ENCODE measurements around the gene HAS3.

HAS3 gene

GRCh38 chr16:69094501-69094900, 11.0 kb upstream of the HAS3 start:
- DNase-seq = no peak

DNA sequence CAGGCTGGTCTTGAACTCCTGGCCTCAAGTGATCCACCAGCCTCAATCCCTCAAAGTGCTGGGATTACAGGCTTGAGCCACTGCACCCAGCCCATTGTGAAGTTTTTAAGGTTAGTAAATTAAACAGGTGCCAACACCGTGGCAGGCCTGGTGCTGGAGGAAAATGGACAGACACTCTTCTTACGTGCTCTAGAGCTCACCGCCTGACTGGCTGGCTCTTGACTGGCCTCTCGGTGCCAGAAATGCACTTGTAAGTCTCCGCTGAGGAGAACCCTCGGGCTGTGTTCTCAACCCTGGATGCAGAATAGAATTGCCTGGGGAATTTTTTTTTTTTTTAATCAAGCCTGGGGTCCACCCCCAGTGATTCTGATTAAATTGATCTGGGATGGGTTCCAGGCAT, 10.3 kb upstream of the HAS3 start:
- no peak for DNase-seq

DNA sequence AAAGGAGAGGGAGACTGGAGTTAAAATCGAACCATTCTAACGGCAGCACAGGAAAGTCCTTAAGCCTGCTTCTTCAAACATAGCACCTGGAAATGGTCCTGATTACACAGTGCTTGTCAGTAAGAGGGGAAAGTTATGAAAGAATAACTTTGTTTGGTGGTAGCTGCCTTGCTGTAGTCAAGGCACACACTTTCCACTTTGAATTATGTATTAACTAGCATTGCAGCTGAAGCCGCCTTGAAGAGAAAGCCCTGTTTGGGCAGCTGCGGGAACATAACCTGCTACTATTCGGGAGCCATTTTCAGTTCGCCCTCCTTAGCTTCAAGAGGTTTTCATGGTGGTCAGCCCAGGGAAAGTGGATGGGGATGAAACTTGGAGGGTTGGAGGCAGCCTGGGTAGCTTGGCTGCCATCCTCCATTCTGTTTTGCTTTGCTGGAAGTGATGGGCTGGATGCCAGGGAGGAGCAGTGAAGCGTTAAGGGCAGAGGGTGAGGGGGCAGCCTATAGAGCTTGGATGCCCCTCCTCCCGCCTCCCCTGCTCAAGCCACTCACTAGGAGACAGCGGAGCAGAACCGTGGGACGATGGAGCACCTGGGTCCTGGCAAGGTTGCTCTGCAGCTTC, 5.3 kb upstream of the HAS3 start:
- no peak for DNase-seq

DNA sequence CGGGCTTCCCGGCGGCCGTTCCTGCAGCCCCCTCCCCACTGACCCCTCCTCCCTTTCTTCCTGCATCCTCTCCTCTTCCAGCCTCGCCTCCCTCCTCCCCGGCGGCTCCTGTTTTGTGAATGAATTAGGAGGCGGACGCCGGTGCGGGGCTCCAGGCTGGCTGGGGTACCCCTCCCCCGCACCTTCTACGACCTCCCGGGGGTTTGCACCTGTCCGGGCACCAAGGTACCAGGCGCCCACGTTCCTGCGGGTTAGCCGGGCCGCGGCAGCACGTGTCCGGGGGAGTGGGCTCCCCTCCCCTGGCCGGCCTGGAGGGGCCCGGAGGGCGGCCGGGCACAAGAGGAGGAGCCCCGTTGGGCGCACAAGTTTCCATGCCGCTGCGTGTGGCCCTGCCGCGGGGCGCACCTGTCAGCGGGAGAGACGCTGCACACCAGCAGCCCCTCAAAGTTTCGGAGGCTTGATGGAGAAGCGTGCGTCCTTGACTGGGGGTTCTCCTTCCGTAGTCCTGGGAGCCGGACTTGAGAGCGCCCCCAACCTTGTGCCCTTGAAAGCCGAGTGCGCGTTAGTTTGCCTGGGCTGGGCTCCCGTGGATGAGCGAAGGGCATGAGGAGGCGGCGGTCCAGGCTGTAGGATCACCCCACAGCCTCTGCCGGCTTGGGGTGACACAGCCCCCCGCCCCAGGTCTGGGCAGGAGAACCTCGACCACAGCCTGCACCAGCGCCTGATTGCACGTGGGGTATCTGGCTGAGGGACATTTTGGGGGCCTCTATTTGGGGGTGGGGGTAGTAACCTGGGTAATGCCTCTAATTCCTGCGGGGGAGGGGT, 1.2 kb downstream of the HAS3 start:
- no peak for DNase-seq

- DNase-seq = no peak
Measured at GRCh38 chr16:69107316-69107962, 2.0 kb downstream of the HAS3 start.

DNA sequence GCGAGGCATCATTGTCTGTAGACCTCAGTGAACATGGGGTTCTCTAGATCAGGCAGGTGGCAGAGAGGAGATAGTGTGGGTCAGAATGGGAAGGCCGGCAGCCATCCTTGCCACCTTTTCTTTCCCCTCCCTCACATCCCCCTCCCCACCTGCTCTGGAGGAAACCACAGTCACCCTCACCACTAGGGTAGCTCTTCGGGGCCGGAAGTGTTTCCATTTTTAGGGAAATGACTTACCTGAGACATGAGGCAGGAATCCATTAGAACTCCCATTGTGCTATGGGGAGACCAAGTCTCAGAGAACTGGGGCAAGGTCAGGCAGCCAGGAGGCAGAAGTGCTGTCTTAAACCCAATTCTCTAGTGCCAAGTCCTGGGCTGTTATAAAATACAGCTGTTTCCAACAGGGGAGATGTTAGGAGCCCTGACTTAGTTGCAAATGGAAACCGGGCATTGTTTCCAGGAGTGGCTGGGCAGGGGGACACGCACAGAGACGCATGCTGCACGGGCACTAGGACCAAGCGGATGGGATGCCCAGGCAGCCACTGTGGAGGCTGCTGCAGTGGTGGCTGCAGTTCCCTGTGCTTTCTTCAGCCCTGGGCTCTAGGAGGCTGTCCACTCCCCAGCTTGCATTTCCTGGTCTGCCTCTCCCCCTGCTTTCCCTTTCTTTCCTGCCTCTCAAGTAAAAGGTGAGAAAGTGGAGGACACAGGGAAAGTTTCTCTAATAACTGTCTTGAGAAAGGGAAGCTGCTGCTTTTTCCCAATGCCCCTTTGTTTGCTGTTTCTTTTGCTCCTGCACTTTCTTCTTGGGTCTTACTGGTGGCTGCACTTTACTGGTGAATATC, 2.8 kb downstream of the HAS3 start:
- DNase-seq = no peak

GRCh38 chr16:69108905-69109252, 3.4 kb downstream of the HAS3 start:
- DNase-seq = no peak

DNA sequence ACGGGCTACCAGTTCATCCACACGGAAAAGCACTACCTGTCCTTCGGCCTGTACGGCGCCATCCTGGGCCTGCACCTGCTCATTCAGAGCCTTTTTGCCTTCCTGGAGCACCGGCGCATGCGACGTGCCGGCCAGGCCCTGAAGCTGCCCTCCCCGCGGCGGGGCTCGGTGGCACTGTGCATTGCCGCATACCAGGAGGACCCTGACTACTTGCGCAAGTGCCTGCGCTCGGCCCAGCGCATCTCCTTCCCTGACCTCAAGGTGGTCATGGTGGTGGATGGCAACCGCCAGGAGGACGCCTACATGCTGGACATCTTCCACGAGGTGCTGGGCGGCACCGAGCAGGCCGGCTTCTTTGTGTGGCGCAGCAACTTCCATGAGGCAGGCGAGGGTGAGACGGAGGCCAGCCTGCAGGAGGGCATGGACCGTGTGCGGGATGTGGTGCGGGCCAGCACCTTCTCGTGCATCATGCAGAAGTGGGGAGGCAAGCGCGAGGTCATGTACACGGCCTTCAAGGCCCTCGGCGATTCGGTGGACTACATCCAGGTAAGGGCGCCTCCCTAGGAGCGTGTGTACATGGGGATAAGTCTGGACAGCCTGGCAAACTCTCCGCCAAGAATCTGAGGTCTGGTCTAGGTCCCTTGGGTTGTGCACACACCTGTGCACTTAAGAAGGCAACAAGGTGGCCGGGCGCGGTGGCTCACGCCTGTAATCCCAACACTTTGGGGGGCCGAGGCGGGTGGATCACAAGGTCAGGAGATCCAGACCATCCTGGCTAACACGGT, 4.2 kb downstream of the HAS3 start:
- DNase-seq = no peak

- DNase-seq = no peak
Measured at GRCh38 chr16:69110406-69110805, 5.0 kb downstream of the HAS3 start.

GRCh38 chr16:69111216-69111875, 5.9 kb downstream of the HAS3 start:
- DNase-seq = no peak

DNA sequence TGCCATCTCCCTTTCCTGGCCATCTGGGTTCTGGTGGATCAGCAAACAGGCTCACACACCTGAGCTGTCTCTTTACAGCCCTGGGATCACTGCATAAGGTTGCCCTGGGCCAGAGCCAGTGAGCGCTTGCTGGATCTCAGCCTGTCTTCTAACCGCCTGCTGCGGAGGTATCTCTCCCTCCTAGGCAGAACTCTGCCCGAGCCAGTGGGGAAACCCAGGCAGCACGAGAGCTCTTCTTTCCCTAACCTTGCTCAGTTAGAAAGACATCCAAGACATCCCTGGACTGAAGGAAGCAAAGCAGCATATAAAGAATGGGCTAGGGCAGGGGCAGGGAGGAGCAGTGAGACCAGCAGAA, 6.4 kb downstream of the HAS3 start:
- DNase-seq = no peak

- DNase-seq = no peak
Measured at GRCh38 chr16:69112285-69113129, 7.1 kb downstream of the HAS3 start.

DNA sequence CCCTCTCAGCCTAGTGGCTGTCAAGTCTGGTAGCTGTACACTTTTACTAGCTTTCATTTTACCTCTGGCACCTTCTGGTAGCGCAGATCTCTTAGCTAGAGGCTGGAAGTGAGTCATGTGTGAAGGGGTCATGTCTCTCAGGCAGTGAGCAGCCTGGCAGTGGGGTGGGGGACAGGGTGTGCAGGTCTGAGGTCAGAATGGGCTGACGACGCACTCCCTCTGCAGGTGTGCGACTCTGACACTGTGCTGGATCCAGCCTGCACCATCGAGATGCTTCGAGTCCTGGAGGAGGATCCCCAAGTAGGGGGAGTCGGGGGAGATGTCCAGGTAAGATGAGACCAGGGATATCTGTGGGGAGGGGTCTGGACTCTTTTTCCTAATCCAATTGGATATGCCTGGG, 7.8 kb downstream of the HAS3 start:
- DNase-seq = no peak

DNA sequence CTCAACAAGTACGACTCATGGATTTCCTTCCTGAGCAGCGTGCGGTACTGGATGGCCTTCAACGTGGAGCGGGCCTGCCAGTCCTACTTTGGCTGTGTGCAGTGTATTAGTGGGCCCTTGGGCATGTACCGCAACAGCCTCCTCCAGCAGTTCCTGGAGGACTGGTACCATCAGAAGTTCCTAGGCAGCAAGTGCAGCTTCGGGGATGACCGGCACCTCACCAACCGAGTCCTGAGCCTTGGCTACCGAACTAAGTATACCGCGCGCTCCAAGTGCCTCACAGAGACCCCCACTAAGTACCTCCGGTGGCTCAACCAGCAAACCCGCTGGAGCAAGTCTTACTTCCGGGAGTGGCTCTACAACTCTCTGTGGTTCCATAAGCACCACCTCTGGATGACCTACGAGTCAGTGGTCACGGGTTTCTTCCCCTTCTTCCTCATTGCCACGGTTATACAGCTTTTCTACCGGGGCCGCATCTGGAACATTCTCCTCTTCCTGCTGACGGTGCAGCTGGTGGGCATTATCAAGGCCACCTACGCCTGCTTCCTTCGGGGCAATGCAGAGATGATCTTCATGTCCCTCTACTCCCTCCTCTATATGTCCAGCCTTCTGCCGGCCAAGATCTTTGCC, 9.0 kb downstream of the HAS3 start:
- no peak for DNase-seq

GRCh38 chr16:69114976-69115355, 9.5 kb downstream of the HAS3 start:
- DNase-seq = no peak

GRCh38 chr16:69115361-69115760, 9.9 kb downstream of the HAS3 start:
- no peak for DNase-seq

GRCh38 chr16:69115837-69116236, 10.4 kb downstream of the HAS3 start:
- no peak for DNase-seq

DNA sequence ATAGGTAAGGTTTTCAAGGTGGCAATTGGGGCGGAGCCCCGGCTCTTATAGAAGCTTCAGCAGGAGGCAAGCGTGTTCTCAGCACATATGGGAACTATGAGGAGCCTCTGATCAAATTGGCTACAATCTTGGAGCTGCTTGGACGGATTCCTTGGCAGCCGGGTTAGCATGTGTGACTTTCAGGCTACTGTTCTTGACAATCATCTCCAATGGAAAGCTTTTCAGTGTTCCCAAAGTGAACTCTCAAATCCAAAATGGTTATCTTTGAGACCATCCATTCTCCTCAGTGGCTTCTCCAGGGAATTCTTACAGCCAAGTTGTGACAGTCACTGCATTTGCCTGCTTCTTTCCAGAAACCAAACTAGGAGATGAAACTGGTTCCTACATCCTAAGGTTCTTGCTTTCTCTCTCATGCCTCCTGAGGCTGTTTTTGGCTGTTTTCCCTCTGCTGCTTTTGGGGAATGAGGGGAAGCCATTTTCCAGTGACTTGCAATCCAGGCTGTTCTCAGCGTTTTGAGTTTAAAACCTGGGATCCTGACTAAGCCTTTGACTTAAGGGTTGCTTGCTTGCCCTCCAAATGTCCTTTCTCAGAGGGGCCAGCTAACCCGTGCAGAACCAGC, 10.9 kb downstream of the HAS3 start:
- no peak for DNase-seq

DNA sequence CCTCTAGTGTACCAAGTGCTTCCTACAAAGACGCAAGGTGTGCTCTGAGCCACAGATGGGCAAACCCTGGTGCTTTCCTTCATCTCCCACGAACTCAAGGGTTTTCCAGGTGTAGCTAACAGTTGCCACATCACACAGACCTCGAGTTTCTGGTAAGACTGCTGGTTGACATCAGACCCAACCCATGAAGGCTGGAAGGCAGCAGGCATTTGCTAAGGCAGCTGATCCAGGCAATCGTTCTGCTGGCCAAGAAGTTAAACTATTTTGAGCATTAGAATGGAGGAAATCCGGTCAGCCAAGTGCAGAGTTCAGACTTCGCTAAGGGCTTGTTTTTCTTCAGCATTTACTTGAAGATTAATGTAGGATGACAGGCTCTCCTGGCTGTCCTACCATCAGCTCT, 11.5 kb downstream of the HAS3 start:
- no peak for DNase-seq

- no peak for DNase-seq
Measured at GRCh38 chr16:69118468-69118867, 13.0 kb downstream of the HAS3 start.
